GM19372 (cell line): ENCODE data around the gene KATNB1.
"Not testable (repeated sequence)": the region's sequence is repeated elsewhere in the genome, so short reads cannot be mapped to it uniquely, and the experiment has no call there.

Experiments used
- ATAC-seq: cut with Tn5 transposase; IDR thresholded peaks from one replicate; pipeline ENCODE4 v1.9.1; 2021; ENCODE audit warnings: mild to moderate bottlenecking, low read depth, moderate library complexity; ENCODE audit not compliant: unreplicated experiment

The KATNB1 gene

DNA sequence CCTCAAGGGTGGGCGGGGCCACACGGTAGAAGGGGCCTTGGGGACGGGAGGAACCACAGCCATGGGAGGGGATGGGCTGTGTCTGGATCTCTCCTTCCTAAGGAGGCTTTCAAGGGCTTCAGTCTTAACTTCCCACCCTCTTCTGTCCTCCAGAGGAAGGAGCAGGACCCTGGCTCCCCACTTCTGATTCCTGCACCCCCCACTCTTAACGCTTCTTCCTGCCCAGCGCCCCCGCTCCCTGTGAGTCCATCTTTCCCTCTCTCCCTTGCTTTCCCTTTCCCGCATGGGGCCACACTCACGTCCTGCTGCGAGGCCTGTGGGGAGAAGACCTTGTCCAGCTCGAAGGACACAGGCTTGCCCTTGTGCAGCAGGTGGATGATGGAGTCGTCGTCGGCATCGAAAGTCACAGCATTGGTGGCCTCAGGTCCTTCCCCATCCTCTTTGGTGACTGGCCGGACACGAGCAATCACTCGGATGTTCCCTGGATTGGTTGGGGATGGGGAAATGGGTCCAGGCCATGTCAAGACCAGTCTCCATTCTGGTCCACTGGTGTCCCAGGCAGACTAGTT lies 29.7 kb downstream of the KATNB1 start:
- no peak for ATAC-seq

DNA sequence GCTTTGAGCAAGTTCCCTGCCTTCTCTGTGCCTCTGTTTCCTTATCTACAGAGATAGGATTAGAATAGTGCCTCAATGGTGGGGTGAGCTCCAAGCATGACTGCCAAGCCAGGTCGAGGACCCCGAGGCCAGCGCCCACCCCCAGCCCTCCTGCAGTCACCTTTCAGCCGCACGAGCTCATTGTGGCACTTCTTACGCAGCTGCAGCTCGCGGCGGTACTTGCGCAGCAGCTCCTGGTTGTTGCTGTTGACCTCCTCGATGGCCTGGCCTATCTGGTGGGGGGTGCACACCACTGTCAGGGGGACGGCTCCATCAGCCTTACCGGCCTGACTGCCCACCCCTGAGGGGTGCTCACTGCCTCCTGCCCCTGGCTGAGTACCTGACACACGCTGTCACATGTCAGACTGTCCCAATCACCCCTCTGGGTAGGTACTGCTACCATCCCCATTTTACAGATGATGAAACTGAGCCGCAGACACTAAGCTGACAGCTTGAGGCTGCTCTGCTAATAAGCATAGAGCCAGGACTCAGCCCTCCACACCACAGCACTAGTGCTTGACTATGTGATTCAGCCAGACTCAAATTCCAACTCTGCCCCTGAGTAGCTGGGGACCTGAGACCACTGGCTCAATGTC lies 31.3 kb downstream of the KATNB1 start:
- no peak for ATAC-seq

DNA sequence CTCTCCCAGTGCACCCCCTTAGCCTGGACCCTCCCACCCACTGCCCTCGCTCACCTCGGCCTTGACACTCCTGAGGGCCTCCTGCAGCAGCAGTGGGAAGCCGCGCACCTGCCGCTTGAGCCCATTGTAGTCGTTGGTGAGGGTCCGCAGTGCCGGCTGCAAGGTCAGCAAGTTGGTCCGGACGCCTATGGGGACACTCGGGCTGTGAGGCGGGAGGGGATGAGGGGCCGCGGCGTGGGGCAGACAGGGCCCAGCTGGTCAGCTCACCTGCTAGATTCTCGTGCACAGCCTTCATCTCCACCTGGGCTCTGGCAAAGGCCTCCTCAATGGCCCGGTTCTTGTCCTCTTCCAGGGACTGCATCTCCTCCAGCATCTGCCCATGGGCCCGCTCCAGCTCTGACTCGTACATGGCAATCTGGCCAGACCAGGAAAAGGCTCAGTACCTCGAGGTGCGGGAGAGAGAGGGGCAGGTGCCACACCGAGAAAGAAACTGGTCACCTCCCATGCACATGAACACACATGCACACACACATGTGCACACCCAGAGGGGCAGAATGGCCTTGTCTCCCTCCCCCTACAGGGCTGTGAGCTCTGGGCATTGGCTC lies 34.1 kb downstream of the KATNB1 start:
- no peak for ATAC-seq

DNA sequence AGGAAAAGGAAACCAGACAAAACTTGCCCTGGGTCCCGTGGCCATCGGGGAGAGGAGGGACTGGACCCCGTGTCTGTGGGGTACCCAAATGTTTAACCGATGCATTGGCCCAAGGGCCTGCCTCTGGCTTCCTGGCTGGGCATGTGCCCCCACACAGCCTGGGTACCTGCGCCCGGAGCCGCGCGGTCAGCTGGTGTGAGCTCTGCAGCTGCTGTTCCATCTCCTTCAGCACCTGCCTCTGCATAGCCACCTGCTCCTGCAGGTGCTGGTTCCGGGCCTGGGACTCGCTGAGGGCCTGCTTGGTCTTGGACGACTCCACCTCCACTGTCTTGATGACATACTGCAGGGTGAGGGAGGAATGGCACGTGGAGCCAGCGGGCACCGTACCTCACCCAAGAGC lies 34.8 kb downstream of the KATNB1 start:
- no peak for ATAC-seq

DNA sequence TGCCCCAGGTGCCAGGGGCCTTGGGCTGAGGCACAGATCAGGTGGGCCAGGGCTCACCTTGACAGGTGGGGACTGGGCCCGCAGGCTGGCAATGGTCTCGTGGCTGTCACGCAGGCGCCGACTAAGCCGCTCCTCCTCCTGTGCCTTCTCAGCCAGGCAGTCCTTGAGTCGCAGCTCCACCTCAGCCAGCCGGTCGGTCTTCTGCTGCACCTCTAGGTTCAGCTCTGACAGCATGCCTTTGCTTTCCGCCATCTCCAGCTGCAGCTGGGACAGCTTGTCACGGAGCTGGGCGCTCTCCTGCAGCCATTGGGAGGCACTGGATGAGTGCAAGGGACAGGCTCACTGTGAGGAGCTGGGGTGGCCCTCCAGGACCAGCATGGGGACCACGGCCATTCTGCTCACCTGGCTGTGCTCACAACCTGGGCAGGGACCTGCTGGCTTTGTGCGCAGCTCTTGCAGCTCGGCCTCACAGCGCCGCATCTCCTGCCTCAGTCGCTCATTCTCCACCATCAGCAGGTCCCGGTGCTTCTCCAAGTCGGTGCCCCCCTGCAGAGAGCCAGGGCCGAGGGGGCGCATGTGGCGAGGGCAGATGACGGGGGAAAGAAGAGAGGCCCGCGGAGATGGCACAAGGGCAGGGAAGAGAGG lies 35.7 kb downstream of the KATNB1 start:
- no peak for ATAC-seq

- ATAC-seq = no peak
Measured at GRCh38 chr16:57773019-57773418, 37.4 kb downstream of the KATNB1 start.

DNA sequence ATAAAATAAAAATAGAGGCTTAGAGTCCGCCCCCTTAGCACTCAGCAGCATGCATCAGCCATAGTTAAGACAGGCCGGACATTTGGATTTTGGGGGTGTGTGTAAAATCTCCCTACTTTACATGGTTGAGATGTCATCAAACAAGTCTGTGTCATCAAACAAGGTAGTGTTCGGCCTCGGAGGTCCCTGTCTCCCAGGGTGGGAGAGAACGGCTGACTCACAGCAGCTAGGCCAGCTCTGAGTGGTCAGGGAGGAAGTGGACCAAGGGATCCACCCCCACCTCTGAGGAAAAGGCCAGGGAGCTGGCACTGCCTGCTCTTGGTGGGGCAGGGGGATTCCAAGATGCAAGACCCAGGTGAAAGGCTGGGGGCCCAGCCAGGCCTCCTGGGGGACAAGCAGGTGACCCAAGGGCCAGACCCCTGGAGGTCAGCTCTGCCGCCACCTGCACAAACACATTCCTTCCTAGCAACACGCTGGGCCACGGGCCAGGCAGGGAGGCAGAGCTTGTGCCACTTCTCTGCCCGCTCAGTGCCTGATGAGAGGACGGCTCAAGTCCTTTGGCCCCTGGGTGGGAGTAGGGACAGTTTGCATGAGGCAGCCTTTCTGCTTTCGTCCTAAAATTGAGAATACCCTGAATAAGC lies 38.2 kb downstream of the KATNB1 start:
- ATAC-seq = no peak

DNA sequence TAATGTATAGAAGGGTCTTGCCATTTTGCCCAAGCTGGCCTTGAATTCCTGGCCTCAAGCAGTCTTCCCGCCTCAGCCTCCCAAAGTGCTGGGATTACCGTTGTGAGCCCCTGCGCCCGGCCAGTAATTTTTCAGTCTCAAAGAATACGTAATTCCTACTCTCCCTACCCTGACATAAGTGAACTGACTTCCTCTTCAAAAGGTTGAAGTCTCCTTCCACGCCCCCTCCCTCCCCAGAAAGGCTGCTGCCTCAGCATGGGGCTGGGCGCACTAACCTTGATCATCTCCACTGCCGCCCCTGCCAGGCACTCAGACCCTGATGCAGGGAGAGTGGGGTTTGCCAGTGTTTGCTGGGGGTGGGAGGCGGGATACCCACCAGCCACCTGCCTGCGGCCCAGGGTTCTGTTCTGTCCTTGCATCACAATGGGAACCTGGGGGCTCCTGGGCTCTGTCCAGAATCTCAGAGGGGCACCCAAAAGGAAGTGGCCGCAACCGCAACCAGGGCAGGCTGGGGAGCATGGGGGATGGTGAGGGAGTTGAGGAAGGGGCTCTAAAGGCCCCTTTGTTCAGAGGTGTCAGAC lies 39.2 kb downstream of the KATNB1 start:
- ATAC-seq = no peak

DNA sequence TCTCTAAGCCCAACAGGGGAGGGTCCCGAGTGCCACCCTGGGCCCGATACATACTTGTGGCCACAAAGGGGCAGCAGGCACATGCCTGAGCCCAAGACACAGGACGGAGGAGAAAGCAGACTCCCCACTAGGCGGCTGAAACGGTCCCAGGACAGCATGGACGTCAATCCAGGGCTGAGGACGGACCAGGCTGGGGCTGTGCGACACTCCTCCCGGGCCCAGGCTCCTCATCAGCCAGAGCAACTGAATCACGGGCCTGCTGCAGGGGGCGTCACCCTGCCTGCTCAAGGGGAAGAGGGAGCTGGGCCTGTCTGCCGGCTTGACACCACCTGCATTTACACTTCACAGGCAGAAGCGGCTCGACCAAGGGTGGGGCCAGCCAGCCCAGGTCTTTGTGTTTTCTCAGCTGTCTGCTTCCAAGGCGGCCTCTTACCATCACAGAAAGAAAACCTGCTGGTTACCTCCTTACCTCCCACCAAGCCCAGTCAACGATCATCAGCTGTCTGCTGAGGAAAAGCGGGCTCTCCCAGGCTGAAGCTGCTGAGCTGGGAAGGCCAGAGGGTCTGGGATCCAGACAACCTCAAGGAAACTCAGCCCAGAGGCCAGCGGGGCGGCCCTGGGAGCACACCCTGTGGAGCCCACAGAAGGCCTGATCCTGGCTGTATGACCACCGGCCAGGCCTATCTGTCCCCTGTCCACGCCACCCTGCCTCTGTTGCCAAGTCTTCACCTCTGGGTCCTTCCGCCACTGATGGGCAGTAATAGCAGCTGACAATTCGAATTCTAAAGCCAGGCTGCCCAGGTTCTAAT lies 40.3 kb downstream of the KATNB1 start:
- ATAC-seq = no peak

DNA sequence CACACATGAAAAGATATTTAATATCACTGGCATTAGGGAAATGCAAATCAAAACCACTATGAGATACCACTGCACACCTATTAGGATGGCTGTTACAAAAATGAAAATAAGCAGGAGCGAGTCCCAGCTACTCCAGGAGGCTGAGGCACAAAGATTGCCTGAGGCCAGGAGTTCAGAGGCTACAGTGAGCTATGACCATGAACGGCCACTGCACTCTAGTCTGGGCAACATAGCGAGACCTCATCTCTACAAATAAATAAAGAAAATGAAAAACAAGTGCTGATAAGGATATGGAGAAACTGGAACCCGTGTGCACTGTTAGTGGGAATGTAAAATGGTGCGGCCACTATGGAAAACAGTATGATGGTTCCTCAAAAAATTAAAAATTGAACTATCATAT lies 43.1 kb downstream of the KATNB1 start:
- ATAC-seq = no peak

- ATAC-seq = not testable (repeated sequence)
Measured at GRCh38 chr16:57779836-57780235, 44.3 kb downstream of the KATNB1 start.

DNA sequence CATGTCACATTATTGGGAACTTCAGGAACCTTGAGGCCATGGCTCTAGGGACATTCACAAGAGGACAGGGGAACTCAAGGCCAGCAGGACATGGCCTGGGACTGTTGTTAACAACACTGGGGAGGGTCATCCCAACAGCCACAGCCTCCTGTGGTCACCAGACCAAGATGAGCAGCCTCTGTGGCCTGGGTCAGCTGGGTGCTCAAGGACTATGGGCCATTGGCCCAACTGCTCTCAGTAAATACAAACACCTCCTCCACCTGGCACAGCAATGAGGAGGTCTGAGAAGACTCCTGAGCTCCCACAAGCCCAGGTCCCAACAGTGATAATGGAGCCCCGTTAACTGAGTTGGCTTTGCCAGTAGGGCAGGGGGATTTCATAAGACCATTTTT lies 45.8 kb downstream of the KATNB1 start:
- no peak for ATAC-seq

- ATAC-seq = no peak
Measured at GRCh38 chr16:57781741-57782606, 46.4 kb downstream of the KATNB1 start.

DNA sequence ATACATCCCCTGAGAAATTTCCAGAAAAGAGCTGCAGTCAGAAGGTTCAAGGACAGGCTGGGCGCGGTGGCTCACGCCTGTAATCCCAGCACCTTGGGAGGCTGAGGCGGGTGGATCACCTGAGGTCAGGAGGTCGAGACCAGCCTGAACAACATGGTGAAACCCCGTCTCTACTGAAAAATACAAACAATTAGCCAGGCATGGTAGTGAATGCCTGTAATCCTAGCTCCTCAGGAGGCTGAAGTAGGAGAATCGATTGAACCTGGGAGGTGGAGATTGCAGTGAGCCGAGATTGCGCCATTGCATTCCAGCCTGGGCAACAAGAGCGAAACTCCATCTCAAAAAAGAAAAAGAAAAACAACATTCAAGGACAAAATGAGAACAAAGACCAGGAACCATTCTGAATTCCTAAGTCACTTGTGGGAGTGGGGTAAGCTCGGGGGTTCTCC lies 47.1 kb downstream of the KATNB1 start:
- not testable (repeated sequence) for ATAC-seq

DNA sequence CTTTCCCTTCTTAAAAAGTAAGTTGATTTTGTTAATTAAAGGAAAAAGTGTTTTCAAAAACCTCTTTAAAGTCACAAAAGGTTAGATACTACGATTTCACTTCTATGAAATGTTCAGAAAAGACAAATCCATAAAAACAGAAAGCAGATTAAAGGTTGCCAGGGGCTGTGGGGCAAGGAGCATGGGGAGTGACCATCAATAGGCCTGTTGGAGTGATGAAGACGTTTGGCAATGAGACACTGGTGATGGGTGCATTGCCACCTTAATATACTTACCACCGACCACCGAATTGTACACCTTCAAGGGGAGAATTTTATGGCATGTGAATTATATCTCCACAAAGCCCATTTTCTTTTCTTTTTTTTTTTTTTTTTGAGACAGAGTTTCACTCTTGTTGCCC lies 47.5 kb downstream of the KATNB1 start:
- no peak for ATAC-seq

DNA sequence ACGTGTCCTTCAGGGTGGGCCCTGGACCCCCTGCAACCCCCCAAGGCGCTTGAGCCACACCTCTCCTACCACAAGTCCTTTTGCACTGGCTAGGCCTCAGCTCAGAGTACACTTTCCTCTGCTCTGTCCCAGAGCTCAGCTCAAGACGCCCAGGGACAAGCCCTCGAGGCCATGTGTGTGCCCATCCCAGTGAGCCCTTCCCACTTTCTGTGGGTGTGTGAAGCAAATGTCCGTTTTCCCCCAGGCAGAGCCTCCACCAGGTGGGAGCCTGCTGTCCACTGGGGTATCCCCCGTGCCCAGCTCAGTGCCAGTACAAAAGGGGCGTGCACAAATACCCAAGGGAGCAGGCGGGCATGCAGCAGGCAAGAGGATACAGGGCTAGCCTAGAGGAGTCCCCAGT lies 48.3 kb downstream of the KATNB1 start:
- no peak for ATAC-seq

DNA sequence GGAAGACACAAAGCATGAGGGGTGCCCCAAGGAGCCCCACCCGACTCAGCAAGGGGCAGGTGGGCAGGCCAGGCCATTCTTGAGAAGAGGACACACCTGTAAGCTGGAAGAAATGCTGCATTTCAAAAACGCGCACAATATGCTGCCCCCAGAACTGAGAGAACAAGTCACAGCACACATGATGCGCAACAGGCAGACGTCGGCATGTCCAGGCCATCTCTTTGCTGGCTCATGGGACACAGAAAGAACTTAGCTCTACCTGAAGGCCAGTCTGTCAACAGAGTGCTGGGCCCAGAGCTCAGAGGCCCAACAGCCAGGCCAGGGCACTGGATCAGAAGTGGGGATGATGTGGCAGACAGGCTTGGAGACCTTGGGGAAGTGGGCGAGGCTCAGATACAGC lies 48.8 kb downstream of the KATNB1 start:
- ATAC-seq = no peak

- ATAC-seq = no peak
Measured at GRCh38 chr16:57785385-57785784, 49.8 kb downstream of the KATNB1 start.

DNA sequence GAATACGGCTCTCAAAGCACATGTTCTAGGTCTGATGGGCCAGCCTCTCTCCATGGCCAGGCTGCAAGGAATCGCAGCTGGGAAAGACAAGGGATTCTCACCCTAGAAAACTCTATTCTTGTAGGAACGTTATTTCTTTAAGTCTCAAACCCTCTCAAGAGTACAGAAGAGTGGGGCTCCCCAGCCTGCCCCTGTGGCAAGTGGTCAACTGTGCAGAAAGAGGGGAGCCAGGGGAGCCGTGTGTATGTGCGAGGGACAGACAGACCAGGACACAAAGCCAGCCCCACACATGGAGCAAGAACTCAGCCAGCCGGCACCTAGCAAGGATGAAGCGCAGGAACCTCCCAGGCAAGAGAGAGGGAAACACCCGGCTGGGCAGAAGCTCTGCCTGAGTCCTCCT lies 50.4 kb downstream of the KATNB1 start:
- ATAC-seq = no peak
